ENCODE measurements around the gene NDUFS6.

The NDUFS6 gene

GRCh38 chr5:1833264-1834021, 32.2 kb downstream of the NDUFS6 start:
- Histone ChIP-seq H3K4me3 (ENCODE audit: low read depth, low read length, poor library complexity, severe bottlenecking) (no peak overlapping the region), H3K4me1 (ENCODE audit: insufficient read depth, low read length, severe bottlenecking) (peaks cover 14% of the 10 kb centered on the region), H2AFZ (ENCODE audit: low read length) (no peak overlapping the region), H3K9me2 (ENCODE audit: low read depth, low read length) (no peaks in the 10 kb centered on the region), H3K36me3 (ENCODE audit: insufficient read depth, low read length) (0 out of 2 replicates have a peak, but pooled peaks cover 3% of the 10 kb centered on the region), H3F3A (ENCODE audit: insufficient read depth, low read length) (no peaks in the 10 kb centered on the region), H4K20me1 (ENCODE audit: insufficient read depth, low read length) (no peaks in the 10 kb centered on the region), H3K9ac (ENCODE audit: low read length) (no peak overlapping the region), H3K4me2 (ENCODE audit: low read length) (no peak overlapping the region), H3K27ac (ENCODE audit: low read depth, low read length, poor library complexity, severe bottlenecking) (no peak overlapping the region), H3K79me2 (ENCODE audit: insufficient read depth, low read length) (no peaks in the 10 kb centered on the region), H3K27me3 (ENCODE audit: insufficient read depth, low read length) (no peaks in the 10 kb centered on the region), H3K9me3 (ENCODE audit: low read length) (no peaks in the 10 kb centered on the region)
- TF ChIP-seq EZH2 (IDR thresholded peaks at IDR 0.05; ENCODE audit: borderline replicate concordance, low read length): no peak
- TF ChIP-seq CTCF (IDR thresholded peaks at IDR 0.05; ENCODE audit: low read length): no peak

GRCh38 chr5:1834022-1834551, 32.9 kb downstream of the NDUFS6 start:
- H2AFZ ChIP-seq (ENCODE audit: low read length): no peak overlapping the region
- H3K9me2 ChIP-seq (ENCODE audit: low read depth, low read length): no peaks in the 10 kb centered on the region
- no peak overlapping the region for H3K9ac ChIP-seq (ENCODE audit: low read length)
- no peaks in the 10 kb centered on the region for H3K79me2 ChIP-seq (ENCODE audit: insufficient read depth, low read length)
- H4K20me1 ChIP-seq (ENCODE audit: insufficient read depth, low read length): no peaks in the 10 kb centered on the region
- H3K27ac ChIP-seq (ENCODE audit: low read depth, low read length, poor library complexity, severe bottlenecking): no peak overlapping the region
- no peaks in the 10 kb centered on the region for H3F3A ChIP-seq (ENCODE audit: insufficient read depth, low read length)
- H3K4me1 ChIP-seq (ENCODE audit: insufficient read depth, low read length, severe bottlenecking): peaks cover 14% of the 10 kb centered on the region
- no peak for TF ChIP-seq CTCF (IDR thresholded peaks at IDR 0.05; ENCODE audit: low read length)
- no peak for TF ChIP-seq EZH2 (IDR thresholded peaks at IDR 0.05; ENCODE audit: borderline replicate concordance, low read length)
- 0 out of 2 replicates have a peak, but pooled peaks cover 3% of the 10 kb centered on the region for H3K36me3 ChIP-seq (ENCODE audit: insufficient read depth, low read length)
- H3K4me3 ChIP-seq (ENCODE audit: low read depth, low read length, poor library complexity, severe bottlenecking): no peak overlapping the region
- no peaks in the 10 kb centered on the region for H3K9me3 ChIP-seq (ENCODE audit: low read length)
- no peaks in the 10 kb centered on the region for H3K27me3 ChIP-seq (ENCODE audit: insufficient read depth, low read length)
- no peak overlapping the region for H3K4me2 ChIP-seq (ENCODE audit: low read length)

GRCh38 chr5:1834721-1835429, 33.7 kb downstream of the NDUFS6 start:
- Histone ChIP-seq H3K4me3 (ENCODE audit: low read depth, low read length, poor library complexity, severe bottlenecking) (no peak overlapping the region), H3K9me3 (ENCODE audit: low read length) (no peaks in the 10 kb centered on the region), H3K9me2 (ENCODE audit: low read depth, low read length) (no peaks in the 10 kb centered on the region), H3K27me3 (ENCODE audit: insufficient read depth, low read length) (no peaks in the 10 kb centered on the region), H3F3A (ENCODE audit: insufficient read depth, low read length) (no peaks in the 10 kb centered on the region), H4K20me1 (ENCODE audit: insufficient read depth, low read length) (no peaks in the 10 kb centered on the region), H2AFZ (ENCODE audit: low read length) (no peak overlapping the region), H3K4me1 (ENCODE audit: insufficient read depth, low read length, severe bottlenecking) (peaks cover 14% of the 10 kb centered on the region), H3K4me2 (ENCODE audit: low read length) (no peak overlapping the region), H3K9ac (ENCODE audit: low read length) (no peak overlapping the region), H3K79me2 (ENCODE audit: insufficient read depth, low read length) (no peaks in the 10 kb centered on the region), H3K36me3 (ENCODE audit: insufficient read depth, low read length) (no peaks in the 10 kb centered on the region), H3K27ac (ENCODE audit: low read depth, low read length, poor library complexity, severe bottlenecking) (no peak overlapping the region)
- TF ChIP-seq CTCF (IDR thresholded peaks at IDR 0.05; ENCODE audit: low read length): no peak
- TF ChIP-seq EZH2 (IDR thresholded peaks at IDR 0.05; ENCODE audit: borderline replicate concordance, low read length): no peak
